ENCODE measurements around the gene FOXC1. TPM values are rescaled to one million over a fixed set of nuclear protein-coding genes. Genes with fewer than 3 reads are reported as not detected.

Gene FOXC1
- total RNA-seq, 1 donor from 2014 or later = 2.9 TPM

DNA sequence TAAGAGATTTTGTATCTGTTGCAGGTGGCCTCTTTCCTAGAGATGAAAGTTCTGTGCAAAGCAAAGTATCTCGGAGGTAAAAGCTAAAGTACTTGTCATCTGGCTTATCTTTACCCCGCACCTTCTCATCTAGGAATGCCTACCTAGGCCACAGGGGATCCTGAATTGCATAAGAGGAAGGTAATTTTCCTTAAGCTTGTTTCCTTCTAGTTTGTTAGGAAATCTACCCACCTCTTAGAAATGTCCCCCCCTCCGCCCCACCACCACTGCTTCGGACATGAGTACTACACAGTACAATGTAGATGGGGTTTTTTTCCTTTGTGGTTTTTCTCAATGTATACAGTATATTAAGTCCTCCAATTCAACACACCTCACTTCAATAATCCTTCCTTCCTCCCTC lies 21.5 kb downstream of the FOXC1 start:
- H3K9me3 ChIP-seq (ENCODE audit: insufficient read depth, low read depth, low read length) = no peaks in the 10 kb centered on the region
- TF ChIP-seq EZH2 (IDR thresholded peaks at IDR 0.05; ENCODE audit: insufficient read depth, low read length) = no peak
- TF ChIP-seq, protein P1, sequence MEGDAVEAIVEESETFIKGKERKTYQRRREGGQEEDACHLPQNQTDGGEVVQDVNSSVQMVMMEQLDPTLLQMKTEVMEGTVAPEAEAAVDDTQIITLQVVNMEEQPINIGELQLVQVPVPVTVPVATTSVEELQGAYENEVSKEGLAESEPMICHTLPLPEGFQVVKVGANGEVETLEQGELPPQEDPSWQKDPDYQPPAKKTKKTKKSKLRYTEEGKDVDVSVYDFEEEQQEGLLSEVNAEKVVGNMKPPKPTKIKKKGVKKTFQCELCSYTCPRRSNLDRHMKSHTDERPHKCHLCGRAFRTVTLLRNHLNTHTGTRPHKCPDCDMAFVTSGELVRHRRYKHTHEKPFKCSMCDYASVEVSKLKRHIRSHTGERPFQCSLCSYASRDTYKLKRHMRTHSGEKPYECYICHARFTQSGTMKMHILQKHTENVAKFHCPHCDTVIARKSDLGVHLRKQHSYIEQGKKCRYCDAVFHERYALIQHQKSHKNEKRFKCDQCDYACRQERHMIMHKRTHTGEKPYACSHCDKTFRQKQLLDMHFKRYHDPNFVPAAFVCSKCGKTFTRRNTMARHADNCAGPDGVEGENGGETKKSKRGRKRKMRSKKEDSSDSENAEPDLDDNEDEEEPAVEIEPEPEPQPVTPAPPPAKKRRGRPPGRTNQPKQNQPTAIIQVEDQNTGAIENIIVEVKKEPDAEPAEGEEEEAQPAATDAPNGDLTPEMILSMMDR (IDR thresholded peaks at IDR 0.05; ENCODE audit: insufficient read depth, low read depth, low read length) = no peak
- no peaks in the 10 kb centered on the region for H3K79me2 ChIP-seq (ENCODE audit: insufficient read depth, low read length)
- H3K4me3 Mint-ChIP-seq (ENCODE audit: unreplicated experiment) = no peak overlapping the region
- peaks cover 2% of the 10 kb centered on the region for H3K36me3 Mint-ChIP-seq (ENCODE audit: low read depth, unreplicated experiment)
- FAIRE-seq = no peak
- peaks cover 26% of the 10 kb centered on the region for H3K27me3 ChIP-seq (ENCODE audit: insufficient read depth, low read length)
- no peak overlapping the region for H3K27ac ChIP-seq (ENCODE audit: low read depth, low read length)
- no peak overlapping the region for H3K4me3 ChIP-seq (ENCODE audit: insufficient read depth, low read depth, low read length)
- no peaks in the 10 kb centered on the region for H3K36me3 ChIP-seq (ENCODE audit: insufficient read depth, low read length)
- H2AFZ ChIP-seq (ENCODE audit: low read depth, low read length) = no peak overlapping the region
- H3K9ac ChIP-seq (ENCODE audit: low read length) = no peak overlapping the region
- peaks cover 7% of the 10 kb centered on the region for H4K20me1 ChIP-seq (ENCODE audit: insufficient read depth, low read length)
- H3K9me3 Mint-ChIP-seq (ENCODE audit: unreplicated experiment) = peaks cover 3% of the 10 kb centered on the region
- H3K27ac Mint-ChIP-seq (ENCODE audit: unreplicated experiment) = no peak overlapping the region
- peaks cover 10% of the 10 kb centered on the region for H3K4me1 ChIP-seq (ENCODE audit: insufficient read depth, low read length)
- H3K4me2 ChIP-seq (ENCODE audit: low read length) = no peak overlapping the region
- DNase-seq (ENCODE audit: low read depth) = no peak
- H3K4me1 Mint-ChIP-seq (ENCODE audit: low read depth, unreplicated experiment) = peaks cover 4% of the 10 kb centered on the region
- H3K27me3 Mint-ChIP-seq (ENCODE audit: low read depth, unreplicated experiment) = peaks cover 72% of the 10 kb centered on the region

DNA sequence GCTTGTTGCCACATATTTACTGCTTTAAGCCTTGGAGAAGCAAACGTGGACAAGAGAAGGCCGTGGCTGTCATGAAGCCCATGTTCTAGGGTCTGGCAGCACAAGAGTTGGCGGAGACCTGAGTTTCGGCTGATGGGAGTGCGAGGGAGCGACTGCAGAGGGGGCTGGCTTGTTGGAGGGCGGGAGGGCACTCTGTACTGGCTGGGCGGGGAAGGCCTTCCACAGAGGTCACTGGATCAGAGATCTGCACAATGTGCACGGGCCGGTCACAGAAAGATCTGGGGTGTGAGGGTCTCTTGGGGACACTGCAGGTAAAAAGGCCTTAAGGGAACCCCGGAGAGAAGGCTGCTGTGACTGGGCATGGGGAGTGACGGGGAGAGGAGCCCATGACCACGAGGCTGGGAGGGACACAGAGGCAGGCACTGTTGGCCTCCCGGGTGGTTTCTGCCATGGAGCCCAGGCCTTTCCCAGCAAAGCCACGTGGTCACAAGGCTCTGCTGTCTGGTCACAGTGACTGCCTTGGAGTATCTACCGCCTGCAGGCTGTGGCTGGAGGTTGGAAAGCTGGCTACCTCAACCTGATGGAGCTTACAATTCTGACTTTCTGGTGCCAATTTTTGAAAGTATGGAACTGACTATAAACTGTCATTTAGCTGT lies 23.8 kb downstream of the FOXC1 start:
- H3K36me3 Mint-ChIP-seq (ENCODE audit: low read depth, unreplicated experiment) = peaks cover 2% of the 10 kb centered on the region
- H3K9ac ChIP-seq (ENCODE audit: low read length) = no peak overlapping the region
- no peak overlapping the region for H3K27ac Mint-ChIP-seq (ENCODE audit: unreplicated experiment)
- DNase-seq (ENCODE audit: low read depth) (no peak), FAIRE-seq (no peak)
- H2AFZ ChIP-seq (ENCODE audit: low read depth, low read length) = no peak overlapping the region
- peaks cover 4% of the 10 kb centered on the region for H3K4me1 Mint-ChIP-seq (ENCODE audit: low read depth, unreplicated experiment)
- no peak overlapping the region for H3K4me3 ChIP-seq (ENCODE audit: insufficient read depth, low read depth, low read length)
- TF ChIP-seq, protein P1 (IDR thresholded peaks at IDR 0.05; ENCODE audit: insufficient read depth, low read depth, low read length) = no peak
- no peak for TF ChIP-seq EZH2 (IDR thresholded peaks at IDR 0.05; ENCODE audit: insufficient read depth, low read length)
- H3K27ac ChIP-seq (ENCODE audit: low read depth, low read length) = no peak overlapping the region
- H3K79me2 ChIP-seq (ENCODE audit: insufficient read depth, low read length) = no peaks in the 10 kb centered on the region
- H3K27me3 ChIP-seq (ENCODE audit: insufficient read depth, low read length) = peaks cover 3% of the 10 kb centered on the region
- no peak overlapping the region for H3K4me2 ChIP-seq (ENCODE audit: low read length)
- H3K36me3 ChIP-seq (ENCODE audit: insufficient read depth, low read length) = no peaks in the 10 kb centered on the region
- no peaks in the 10 kb centered on the region for H3K9me3 ChIP-seq (ENCODE audit: insufficient read depth, low read depth, low read length)
- H3K4me1 ChIP-seq (ENCODE audit: insufficient read depth, low read length) = peaks cover 10% of the 10 kb centered on the region
- peaks cover 50% of the 10 kb centered on the region for H3K27me3 Mint-ChIP-seq (ENCODE audit: low read depth, unreplicated experiment)
- H3K4me3 Mint-ChIP-seq (ENCODE audit: unreplicated experiment) = no peak overlapping the region
- peaks cover 5% of the 10 kb centered on the region for H3K9me3 Mint-ChIP-seq (ENCODE audit: unreplicated experiment)
- no peaks in the 10 kb centered on the region for H4K20me1 ChIP-seq (ENCODE audit: insufficient read depth, low read length)

DNA sequence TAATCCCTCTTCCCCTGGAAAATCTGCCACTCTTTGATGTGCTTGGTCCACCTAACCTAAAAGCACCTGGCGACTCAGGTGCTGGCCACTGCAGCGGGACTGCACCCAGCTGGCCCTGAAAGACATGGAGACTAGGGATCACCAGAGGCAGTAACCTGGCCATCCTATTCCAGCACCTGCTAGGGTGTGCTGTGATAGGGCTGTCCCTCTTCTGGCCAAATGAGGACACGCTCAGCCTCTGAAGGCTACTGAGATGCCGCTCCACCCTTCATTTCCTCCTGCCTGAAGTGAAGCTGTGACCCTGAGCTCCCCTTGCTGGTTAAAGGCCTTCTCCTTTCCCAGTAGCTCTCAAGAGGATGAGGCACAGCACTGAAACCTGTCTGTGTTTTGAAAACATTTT lies 24.4 kb downstream of the FOXC1 start:
- Histone ChIP-seq H3K4me2 (ENCODE audit: low read length) (no peak overlapping the region), H3K27me3 (ENCODE audit: insufficient read depth, low read length) (no peaks in the 10 kb centered on the region), H3K79me2 (ENCODE audit: insufficient read depth, low read length) (no peaks in the 10 kb centered on the region), H3K4me1 (ENCODE audit: insufficient read depth, low read length) (peaks cover 10% of the 10 kb centered on the region), H4K20me1 (ENCODE audit: insufficient read depth, low read length) (no peaks in the 10 kb centered on the region), H3K4me3 (ENCODE audit: insufficient read depth, low read depth, low read length) (no peak overlapping the region), H3K36me3 (ENCODE audit: insufficient read depth, low read length) (no peaks in the 10 kb centered on the region), H3K27ac (ENCODE audit: low read depth, low read length) (no peak overlapping the region), H3K9ac (ENCODE audit: low read length) (no peak overlapping the region), H2AFZ (ENCODE audit: low read depth, low read length) (no peak overlapping the region), H3K9me3 (ENCODE audit: insufficient read depth, low read depth, low read length) (no peaks in the 10 kb centered on the region)
- FAIRE-seq = no peak
- no peak for DNase-seq (ENCODE audit: low read depth)
- Mint-ChIP-seq H3K9me3 (ENCODE audit: unreplicated experiment) (peaks cover 5% of the 10 kb centered on the region), H3K27ac (ENCODE audit: unreplicated experiment) (no peak overlapping the region), H3K27me3 (ENCODE audit: low read depth, unreplicated experiment) (peaks cover 45% of the 10 kb centered on the region), H3K36me3 (ENCODE audit: low read depth, unreplicated experiment) (peaks cover 2% of the 10 kb centered on the region), H3K4me1 (ENCODE audit: low read depth, unreplicated experiment) (peaks cover 4% of the 10 kb centered on the region), H3K4me3 (ENCODE audit: unreplicated experiment) (no peak overlapping the region)
- TF ChIP-seq EZH2 (IDR thresholded peaks at IDR 0.05; ENCODE audit: insufficient read depth, low read length) = no peak
- TF ChIP-seq, protein P1 (IDR thresholded peaks at IDR 0.05; ENCODE audit: insufficient read depth, low read depth, low read length) = no peak
